Kidney epithelial cell (primary cell): Measurements from ENCODE around the gene MSLN. TPM values are rescaled to one million over a fixed set of nuclear protein-coding genes. Genes with fewer than 3 reads are reported as not detected.
A peak's percentile ranks its signal among the peaks of the same experiment; 100 is the strongest.

Experiments used
- DNase-seq: peaks from one replicate; pipeline ENCODE4 v3.0.0-alpha.2; 2010; ENCODE audit warnings: low read depth
- H3K27me3 ChIP-seq: 2 replicates; pipeline ENCODE4 v1.6.0; 2011; ENCODE audit warnings: low read length; ENCODE audit not compliant: control insufficient read depth, insufficient read depth
- H3K36me3 ChIP-seq: 2 replicates; pipeline ENCODE4 v1.5.1; 2011; ENCODE audit warnings: low read length; ENCODE audit not compliant: control insufficient read depth, insufficient read depth
- H3K4me3 ChIP-seq: 2 replicates; pipeline ENCODE4 v1.5.1; 2011; ENCODE audit warnings: low read depth, mild to moderate bottlenecking, control low read depth, low read length
- total RNA-seq: library from RNA; depleted of rRNA; stranded (reverse); fragments of >200 nt; gene quantifications from 2 replicates; pipeline ENCODE4 v1.2.3, GENCODE V29; 2015
- TF ChIP-seq, protein P1 (sequence below): IDR thresholded peaks from 2 replicates; pipeline ENCODE4 v1.5.1; 2011; ENCODE audit warnings: mild to moderate bottlenecking, moderate library complexity, low read length, control low read depth, inconsistent platforms; ENCODE audit not compliant: insufficient read depth, poor library complexity, severe bottlenecking

The MSLN gene
- total RNA-seq, 1 donor from 2014 or later: 8.6 TPM

DNA sequence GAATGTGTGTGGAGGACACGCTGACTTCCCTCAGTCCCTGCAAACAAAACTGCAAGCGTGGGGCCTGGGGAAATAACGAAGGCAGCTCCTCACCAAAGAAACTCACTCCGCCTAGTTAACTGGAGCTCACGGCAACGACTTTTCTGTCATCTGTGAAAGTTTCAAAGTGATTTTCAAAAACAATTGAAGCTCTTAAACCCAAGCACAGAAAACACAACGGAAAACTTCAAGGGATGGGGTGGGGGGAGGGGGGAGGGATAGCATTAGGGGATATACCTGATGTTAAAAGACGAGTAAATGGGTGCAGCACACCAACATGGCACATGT, 43.2 kb downstream of the MSLN start:
- H3K27me3 ChIP-seq: peaks cover 55% of the 10 kb centered on the region
- DNase-seq: no peak
- no peak overlapping the region for H3K4me3 ChIP-seq
- TF ChIP-seq, protein P1, sequence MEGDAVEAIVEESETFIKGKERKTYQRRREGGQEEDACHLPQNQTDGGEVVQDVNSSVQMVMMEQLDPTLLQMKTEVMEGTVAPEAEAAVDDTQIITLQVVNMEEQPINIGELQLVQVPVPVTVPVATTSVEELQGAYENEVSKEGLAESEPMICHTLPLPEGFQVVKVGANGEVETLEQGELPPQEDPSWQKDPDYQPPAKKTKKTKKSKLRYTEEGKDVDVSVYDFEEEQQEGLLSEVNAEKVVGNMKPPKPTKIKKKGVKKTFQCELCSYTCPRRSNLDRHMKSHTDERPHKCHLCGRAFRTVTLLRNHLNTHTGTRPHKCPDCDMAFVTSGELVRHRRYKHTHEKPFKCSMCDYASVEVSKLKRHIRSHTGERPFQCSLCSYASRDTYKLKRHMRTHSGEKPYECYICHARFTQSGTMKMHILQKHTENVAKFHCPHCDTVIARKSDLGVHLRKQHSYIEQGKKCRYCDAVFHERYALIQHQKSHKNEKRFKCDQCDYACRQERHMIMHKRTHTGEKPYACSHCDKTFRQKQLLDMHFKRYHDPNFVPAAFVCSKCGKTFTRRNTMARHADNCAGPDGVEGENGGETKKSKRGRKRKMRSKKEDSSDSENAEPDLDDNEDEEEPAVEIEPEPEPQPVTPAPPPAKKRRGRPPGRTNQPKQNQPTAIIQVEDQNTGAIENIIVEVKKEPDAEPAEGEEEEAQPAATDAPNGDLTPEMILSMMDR: no peak
- no peaks in the 10 kb centered on the region for H3K36me3 ChIP-seq

DNA sequence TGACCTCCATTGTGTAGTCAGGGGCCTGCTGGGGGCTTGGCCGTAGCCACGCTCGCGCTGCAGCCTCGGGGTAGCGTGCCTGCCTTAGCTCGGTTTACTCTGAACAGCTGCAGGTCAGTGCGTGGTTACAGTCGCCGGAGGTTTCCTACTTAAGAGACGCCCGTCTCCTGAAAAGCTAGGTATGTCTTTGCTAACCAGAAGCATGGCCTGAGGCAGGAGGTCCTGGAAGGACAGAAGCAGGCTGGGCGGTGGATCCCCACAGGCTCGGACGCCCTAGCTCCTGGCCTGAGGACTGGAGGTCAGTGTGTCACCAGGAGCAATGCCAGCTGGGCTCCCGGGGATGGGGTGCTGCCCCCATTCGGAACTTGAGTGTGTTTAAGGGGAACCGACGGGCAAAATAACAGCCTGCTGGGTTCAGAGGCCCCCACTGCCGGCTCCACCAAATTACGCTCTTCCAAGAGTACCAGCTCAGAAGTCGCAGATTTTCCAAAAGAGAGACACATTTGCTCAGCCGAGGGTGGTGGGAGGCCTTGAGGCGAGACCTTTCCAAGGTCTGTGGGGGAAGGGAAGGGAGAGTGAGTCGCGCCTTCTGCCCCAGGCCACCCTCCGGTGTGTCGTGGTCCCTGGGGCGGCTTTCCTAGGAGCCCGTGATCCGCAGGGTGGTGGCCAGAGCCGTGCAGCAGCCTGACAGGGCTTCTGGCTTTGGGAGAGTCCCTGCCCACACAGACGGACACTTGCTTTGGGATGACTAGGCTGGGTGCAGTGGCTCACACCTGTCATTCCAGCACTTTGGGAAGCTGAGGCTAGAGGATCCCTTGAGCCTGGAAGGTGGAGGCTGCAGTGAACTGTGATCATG, 43.9 kb downstream of the MSLN start:
- Histone ChIP-seq H3K4me3 (no peak overlapping the region), H3K27me3 (peaks cover 50% of the 10 kb centered on the region), H3K36me3 (no peaks in the 10 kb centered on the region)
- no peak for DNase-seq
- TF ChIP-seq, protein P1: no peak

- H3K36me3 ChIP-seq: no peaks in the 10 kb centered on the region
- H3K27me3 ChIP-seq: peaks cover 40% of the 10 kb centered on the region
- TF ChIP-seq, protein P1: no peak
- DNase-seq: no peak
- no peak overlapping the region for H3K4me3 ChIP-seq
Observed at GRCh38 chr16:805474-805873, 44.9 kb downstream of the MSLN start.

DNA sequence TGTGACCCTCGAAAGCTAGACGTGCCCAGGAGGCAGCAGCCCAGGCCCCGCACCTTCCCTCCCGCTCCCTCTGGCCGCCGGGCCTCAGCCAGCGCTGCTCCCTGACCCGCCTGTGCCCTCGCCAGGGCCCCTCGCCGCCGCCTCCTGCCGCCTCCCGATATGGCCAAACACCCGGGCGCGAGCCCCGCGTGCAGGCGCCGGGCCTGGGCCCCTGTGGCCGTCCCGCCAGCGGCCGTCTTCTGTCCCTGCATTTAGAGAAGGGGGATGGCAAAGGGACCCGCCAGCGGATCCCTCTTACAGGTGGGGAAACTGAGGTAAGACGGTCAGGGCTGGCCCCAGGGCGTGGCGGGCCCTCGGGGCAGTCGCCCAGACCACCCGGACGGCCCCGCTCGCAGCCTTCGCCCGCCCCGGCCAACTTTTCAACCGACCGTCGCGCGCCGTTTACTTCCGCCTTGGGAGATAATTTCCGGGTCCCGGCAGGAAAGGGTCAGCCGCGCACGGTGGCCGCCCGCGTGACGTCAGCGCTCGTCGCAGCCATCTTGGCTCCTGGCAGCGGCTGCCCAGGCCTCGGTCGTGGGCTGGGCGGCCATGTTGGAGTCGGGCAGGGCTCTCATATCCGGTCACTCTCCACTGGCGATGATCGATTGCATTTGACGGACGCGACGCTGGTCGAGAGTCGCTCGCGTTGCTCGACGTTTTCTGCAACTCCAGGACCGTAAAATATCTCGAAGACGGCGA, 47.0 kb downstream of the MSLN start:
- DNase-seq: peak; percentile 65
- TF ChIP-seq, protein P1: no peak
- no peaks in the 10 kb centered on the region for H3K36me3 ChIP-seq
- peaks cover 23% of the 10 kb centered on the region for H3K27me3 ChIP-seq
- peak overlapping the region; percentile 75 for H3K4me3 ChIP-seq

DNA sequence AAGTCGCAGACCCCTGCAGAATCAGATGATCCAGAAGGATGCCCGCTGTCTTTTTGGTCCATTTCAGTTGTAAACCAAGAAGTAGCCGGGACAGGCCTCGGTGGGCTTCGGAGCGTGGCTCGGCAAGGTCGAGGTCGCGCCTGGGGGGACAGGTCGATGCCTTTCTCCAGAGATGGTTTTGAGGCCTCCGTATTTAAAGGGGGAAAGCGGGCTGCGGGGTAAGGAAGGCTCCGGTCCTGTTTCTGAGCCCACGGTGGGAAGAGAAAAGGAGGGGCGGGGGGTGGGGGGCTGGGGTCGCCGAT, 47.5 kb downstream of the MSLN start:
- Histone ChIP-seq H3K27me3 (peaks cover 22% of the 10 kb centered on the region), H3K36me3 (no peaks in the 10 kb centered on the region), H3K4me3 (peak overlapping the region; percentile 75)
- TF ChIP-seq, protein P1: no peak
- no peak for DNase-seq
